Measurements from ENCODE around the gene ALDH1A3.

DNA sequence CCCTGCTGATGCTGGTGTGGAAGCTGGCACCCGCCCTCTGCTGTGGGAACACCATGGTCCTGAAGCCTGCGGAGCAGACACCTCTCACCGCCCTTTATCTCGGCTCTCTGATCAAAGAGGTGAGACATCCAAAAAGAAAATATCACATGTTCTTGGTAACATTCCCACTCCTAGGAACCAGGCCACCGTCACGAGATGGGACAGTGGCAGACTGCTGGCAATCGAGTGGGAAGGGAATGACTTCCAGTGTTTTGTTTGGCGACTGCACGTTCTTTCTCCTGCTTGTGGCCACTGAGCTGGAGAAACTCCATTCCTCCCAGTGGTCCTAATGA, 14.3 kb downstream of the ALDH1A3 start:
- TF ChIP-seq POLR2AphosphoS5 (IDR thresholded peaks at IDR 0.05) (no peak), POLR2A (IDR thresholded peaks at IDR 0.05) (no peak), EP300 (IDR thresholded peaks at IDR 0.05) (no peak)
- TF ChIP-seq, protein P1, sequence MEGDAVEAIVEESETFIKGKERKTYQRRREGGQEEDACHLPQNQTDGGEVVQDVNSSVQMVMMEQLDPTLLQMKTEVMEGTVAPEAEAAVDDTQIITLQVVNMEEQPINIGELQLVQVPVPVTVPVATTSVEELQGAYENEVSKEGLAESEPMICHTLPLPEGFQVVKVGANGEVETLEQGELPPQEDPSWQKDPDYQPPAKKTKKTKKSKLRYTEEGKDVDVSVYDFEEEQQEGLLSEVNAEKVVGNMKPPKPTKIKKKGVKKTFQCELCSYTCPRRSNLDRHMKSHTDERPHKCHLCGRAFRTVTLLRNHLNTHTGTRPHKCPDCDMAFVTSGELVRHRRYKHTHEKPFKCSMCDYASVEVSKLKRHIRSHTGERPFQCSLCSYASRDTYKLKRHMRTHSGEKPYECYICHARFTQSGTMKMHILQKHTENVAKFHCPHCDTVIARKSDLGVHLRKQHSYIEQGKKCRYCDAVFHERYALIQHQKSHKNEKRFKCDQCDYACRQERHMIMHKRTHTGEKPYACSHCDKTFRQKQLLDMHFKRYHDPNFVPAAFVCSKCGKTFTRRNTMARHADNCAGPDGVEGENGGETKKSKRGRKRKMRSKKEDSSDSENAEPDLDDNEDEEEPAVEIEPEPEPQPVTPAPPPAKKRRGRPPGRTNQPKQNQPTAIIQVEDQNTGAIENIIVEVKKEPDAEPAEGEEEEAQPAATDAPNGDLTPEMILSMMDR (IDR thresholded peaks at IDR 0.05): no peak

Data from suprapubic skin (tissue), 4 donors.